DOHH2 (cell line): ENCODE data around the gene COBLL1.

Experiments used
- H3F3A ChIP-seq: fragments of 200-600 bp; sonication (generic), shearing (Covaris generic); 2 replicates; pipeline ENCODE4 v1.6.0; 2016; ENCODE audit warnings: antibody characterized with exemption, mild to moderate bottlenecking; ENCODE audit not compliant: control insufficient read depth, insufficient read depth
- H3K27ac ChIP-seq: fragments of 200-600 bp; sonication (generic); 2 replicates; pipeline ENCODE4 v1.5.1; 2014; ENCODE audit warnings: low read depth, mild to moderate bottlenecking, low read length, moderate library complexity
- H3K27me3 ChIP-seq: fragments of 200-600 bp; sonication (generic); 2 replicates; pipeline ENCODE4 v1.6.1; 2014; ENCODE audit warnings: mild to moderate bottlenecking, low read length, mixed read lengths; ENCODE audit not compliant: control insufficient read depth
- H3K36me3 ChIP-seq: fragments of 200-600 bp; sonication (generic); 2 replicates; pipeline ENCODE4 v1.6.1; 2014; ENCODE audit warnings: mild to moderate bottlenecking, low read length, moderate library complexity, mixed read lengths; ENCODE audit not compliant: control insufficient read depth
- H3K4me1 ChIP-seq: fragments of 200-600 bp; sonication (generic); 2 replicates; pipeline ENCODE4 v1.6.1; 2014; ENCODE audit warnings: mild to moderate bottlenecking, low read length, mixed read lengths; ENCODE audit not compliant: control insufficient read depth
- H3K4me2 ChIP-seq: fragments of 200-600 bp; sonication (generic); 2 replicates; pipeline ENCODE4 v1.6.0; 2014; ENCODE audit warnings: mild to moderate bottlenecking, low read length, moderate library complexity
- H3K4me3 ChIP-seq: fragments of 200-600 bp; sonication (generic); 2 replicates; pipeline ENCODE4 v1.5.1; 2014; ENCODE audit warnings: mild to moderate bottlenecking, low read length, mixed read lengths
- H3K79me2 ChIP-seq: fragments of 200-600 bp; sonication (generic); 2 replicates; pipeline ENCODE4 v1.6.1; 2014; ENCODE audit warnings: mild to moderate bottlenecking, low read length, mixed read lengths; ENCODE audit not compliant: control insufficient read depth
- H3K9me2 ChIP-seq: fragments of 200-600 bp; sonication (generic); replicated peaks from 2 replicates; pipeline ENCODE4 v1.6.1; 2014; ENCODE audit warnings: mild to moderate bottlenecking, low read length, mixed read lengths; ENCODE audit not compliant: control insufficient read depth
- H3K9me3 ChIP-seq: fragments of 200-600 bp; sonication (generic); 2 replicates; pipeline ENCODE4 v1.6.1; 2014; ENCODE audit warnings: antibody characterized with exemption, low read length, mixed read lengths; ENCODE audit not compliant: control insufficient read depth, insufficient read depth
- H4K20me1 ChIP-seq: fragments of 200-600 bp; sonication (generic); 2 replicates; pipeline ENCODE4 v1.6.0; 2014; ENCODE audit warnings: low read depth, mild to moderate bottlenecking, antibody characterized with exemption, low read length, moderate library complexity; ENCODE audit not compliant: control insufficient read depth, insufficient read depth
- EZH2phosphoT487 ChIP-seq: fragments of 200-600 bp; sonication (generic); IDR thresholded peaks from 2 replicates; pipeline ENCODE4 v1.6.1; 2017; ENCODE audit warnings: borderline replicate concordance, mild to moderate bottlenecking, antibody characterized with exemption, low read length, moderate library complexity, mixed read lengths
- TF ChIP-seq, protein P1 (sequence below): fragments of 200-600 bp; sonication (generic); IDR thresholded peaks from one replicate; pipeline ENCODE4 v1.5.1; 2014; ENCODE audit warnings: antibody characterized with exemption, mild to moderate bottlenecking, low read depth, low read length; ENCODE audit not compliant: poor library complexity, severe bottlenecking

COBLL1 gene

GRCh38 chr2:164757934-164758695 is 83.5 kb downstream of the COBLL1 start:
- Histone ChIP-seq H3K9me2 (no peaks in the 10 kb centered on the region), H3K79me2 (peaks cover 50% of the 10 kb centered on the region), H3K27ac (peak overlapping the region; percentile 1; the same call in 1 of the 2 replicates), H3K4me2 (peak overlapping the region; percentile 50), H3K9me3 (no peaks in the 10 kb centered on the region), H3K4me1 (peaks cover 79% of the 10 kb centered on the region), H3K36me3 (no peaks in the 10 kb centered on the region), H4K20me1 (no peaks in the 10 kb centered on the region), H3F3A (peaks cover 5% of the 10 kb centered on the region; the same call in 1 of the 2 replicates), H3K27me3 (no peaks in the 10 kb centered on the region), H3K4me3 (peak overlapping the region; percentile 20)
- TF ChIP-seq, protein P1, sequence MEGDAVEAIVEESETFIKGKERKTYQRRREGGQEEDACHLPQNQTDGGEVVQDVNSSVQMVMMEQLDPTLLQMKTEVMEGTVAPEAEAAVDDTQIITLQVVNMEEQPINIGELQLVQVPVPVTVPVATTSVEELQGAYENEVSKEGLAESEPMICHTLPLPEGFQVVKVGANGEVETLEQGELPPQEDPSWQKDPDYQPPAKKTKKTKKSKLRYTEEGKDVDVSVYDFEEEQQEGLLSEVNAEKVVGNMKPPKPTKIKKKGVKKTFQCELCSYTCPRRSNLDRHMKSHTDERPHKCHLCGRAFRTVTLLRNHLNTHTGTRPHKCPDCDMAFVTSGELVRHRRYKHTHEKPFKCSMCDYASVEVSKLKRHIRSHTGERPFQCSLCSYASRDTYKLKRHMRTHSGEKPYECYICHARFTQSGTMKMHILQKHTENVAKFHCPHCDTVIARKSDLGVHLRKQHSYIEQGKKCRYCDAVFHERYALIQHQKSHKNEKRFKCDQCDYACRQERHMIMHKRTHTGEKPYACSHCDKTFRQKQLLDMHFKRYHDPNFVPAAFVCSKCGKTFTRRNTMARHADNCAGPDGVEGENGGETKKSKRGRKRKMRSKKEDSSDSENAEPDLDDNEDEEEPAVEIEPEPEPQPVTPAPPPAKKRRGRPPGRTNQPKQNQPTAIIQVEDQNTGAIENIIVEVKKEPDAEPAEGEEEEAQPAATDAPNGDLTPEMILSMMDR: no peak
- TF ChIP-seq EZH2phosphoT487: no peak

DNA sequence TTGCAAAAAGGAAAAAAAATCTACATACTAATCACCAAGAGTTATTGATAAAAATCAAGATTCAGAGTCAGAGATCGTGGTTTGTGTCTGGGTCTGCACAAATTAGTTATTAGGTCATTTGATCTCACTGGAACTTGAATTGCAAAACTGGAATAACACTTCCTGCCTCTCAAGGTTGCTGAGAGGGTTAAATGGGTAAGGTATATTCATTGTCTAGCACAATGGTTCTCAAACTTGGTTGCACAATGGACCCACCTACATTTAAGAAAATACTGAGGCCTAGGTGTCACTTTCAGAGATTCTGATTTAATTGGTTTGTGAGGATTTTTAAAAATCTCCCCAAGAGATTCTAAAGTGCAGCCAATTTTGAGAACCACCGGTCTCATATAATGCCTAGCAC is 84.8 kb downstream of the COBLL1 start:
- Histone ChIP-seq H3K4me3 (peak overlapping the region; percentile 31), H3K36me3 (no peaks in the 10 kb centered on the region), H3K4me2 (peak overlapping the region; percentile 50), H3F3A (peaks cover 5% of the 10 kb centered on the region; the same call in 1 of the 2 replicates), H3K9me3 (no peaks in the 10 kb centered on the region), H3K9me2 (no peaks in the 10 kb centered on the region), H3K27me3 (no peaks in the 10 kb centered on the region), H3K79me2 (peaks cover 53% of the 10 kb centered on the region), H4K20me1 (no peaks in the 10 kb centered on the region), H3K27ac (no peak overlapping the region), H3K4me1 (peaks cover 65% of the 10 kb centered on the region)
- TF ChIP-seq, protein P1: no peak
- TF ChIP-seq EZH2phosphoT487: no peak

- H3K4me1 ChIP-seq: peaks cover 58% of the 10 kb centered on the region
- peaks cover 53% of the 10 kb centered on the region for H3K79me2 ChIP-seq
- peak overlapping the region; percentile 49 for H3K4me2 ChIP-seq
These were observed 85.7 kb downstream of the COBLL1 start for GRCh38 chr2:164755952-164756351.

More at GRCh38 chr2:164755952-164756351, 85.7 kb downstream of the COBLL1 start:
- Histone ChIP-seq H3F3A (0 out of 2 replicates have a peak, but pooled peaks cover 3% of the 10 kb centered on the region), H3K9me2 (no peaks in the 10 kb centered on the region), H4K20me1 (no peaks in the 10 kb centered on the region), H3K27ac (no peak overlapping the region), H3K36me3 (no peaks in the 10 kb centered on the region), H3K9me3 (no peaks in the 10 kb centered on the region), H3K27me3 (no peaks in the 10 kb centered on the region), H3K4me3 (no peak overlapping the region; the same call in 1 of the 2 replicates)
- TF ChIP-seq EZH2phosphoT487: no peak
- TF ChIP-seq, protein P1: no peak
